GM19193 (cell line): ENCODE data around the gene MPRIP.
A peak's percentile ranks its signal among the peaks of the same experiment; 100 is the strongest.

Experiments
- POLR2A ChIP-seq: IDR thresholded peaks from 4 replicates; pipeline ENCODE4 v1.6.1; 2011; ENCODE audit not compliant: insufficient read depth, insufficient read length; ENCODE audit errors: extremely low read depth

MPRIP gene

GRCh38 chr17:17229416-17230384 lies 187.4 kb downstream of the MPRIP start:
- no peak for TF ChIP-seq POLR2A

GRCh38 chr17:17231621-17232302 lies 189.5 kb downstream of the MPRIP start:
- no peak for TF ChIP-seq POLR2A

GRCh38 chr17:17232303-17232621 lies 190.0 kb downstream of the MPRIP start:
- TF ChIP-seq POLR2A = no peak

DNA sequence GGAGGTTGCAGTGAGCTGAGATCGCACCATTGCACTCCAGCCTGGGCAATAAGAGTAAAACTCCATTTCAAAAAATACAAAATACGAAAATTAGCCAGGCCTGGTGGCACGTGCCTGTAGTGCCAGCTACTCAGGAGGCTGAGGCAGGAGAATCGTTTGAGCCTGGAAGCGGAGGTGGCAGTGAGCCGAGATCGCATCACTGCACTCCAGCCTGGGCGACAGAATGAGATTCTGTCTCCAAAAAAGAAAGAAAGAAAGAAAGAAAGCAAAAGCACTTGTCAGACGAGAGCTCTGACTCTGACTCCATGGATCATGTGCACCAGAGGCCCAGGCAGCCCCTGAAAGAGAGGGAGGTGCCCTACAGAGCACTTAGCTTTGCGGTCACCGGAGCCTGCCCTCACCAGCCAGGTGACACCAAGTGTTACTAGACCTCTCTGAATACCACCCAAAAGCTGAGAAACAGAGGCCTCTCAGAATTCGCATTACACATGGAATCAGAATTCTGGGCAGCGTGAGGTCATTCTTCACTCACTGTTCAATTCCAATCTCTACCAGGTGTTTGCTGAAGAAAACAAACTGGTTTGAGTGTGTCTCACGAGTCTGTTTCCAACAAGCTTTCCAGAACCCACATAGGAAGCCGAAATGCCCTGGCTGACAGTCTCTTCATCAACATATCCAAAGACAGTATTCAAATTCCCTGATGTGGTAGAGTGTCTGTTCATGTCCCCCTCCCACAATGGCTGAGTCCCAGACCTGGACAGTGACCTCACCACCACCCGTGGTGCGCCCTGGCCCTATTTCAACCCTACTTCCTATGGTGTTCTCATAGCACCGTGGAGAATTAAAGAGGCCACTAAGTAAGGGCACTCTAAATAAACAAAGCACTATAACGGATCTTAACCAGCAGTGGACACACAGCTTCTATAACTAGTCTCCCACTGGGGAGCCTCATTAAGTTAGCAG lies 193.2 kb downstream of the MPRIP start:
- no peak for TF ChIP-seq POLR2A

- TF ChIP-seq POLR2A = no peak
Observed at GRCh38 chr17:17236295-17237025, 194.2 kb downstream of the MPRIP start.

DNA sequence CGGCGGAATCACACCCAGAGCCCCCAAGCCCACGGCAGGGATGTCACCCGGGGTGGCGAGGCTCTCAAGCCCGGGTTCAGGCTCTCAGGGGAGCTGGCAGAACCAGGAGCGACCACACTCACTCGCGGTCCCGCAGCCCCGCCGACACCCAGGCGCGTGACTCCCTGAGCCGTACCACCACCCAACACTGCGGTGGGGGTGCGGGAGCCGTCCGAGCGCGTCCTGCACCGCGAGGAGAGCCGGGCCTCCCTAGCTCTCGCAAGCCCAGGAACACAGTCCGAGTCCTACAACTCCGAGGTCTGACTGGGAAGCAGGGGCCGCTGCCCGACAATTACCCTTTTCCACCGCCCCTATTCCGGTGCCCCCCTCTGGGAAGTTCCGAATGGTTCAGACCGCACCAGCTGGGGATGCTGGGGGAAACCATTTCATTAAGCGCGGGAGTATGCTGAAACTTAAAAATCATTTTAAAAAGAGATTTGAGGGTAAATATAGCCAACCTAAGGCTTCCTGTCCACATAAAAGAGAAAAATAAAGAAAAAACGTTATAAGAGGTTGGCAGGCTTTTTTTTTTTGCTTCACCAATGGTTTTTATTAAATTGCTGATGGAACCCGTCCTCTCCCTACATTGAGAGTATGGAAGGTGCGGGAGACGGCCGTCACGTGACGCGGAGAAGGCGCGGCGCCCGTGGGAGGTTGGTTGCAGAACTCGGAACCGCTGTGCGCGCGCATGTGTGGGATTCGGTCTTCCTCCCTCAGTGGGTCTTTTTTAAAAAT lies 195.0 kb downstream of the MPRIP start, which contains the start of gene FLCN:
Gene FLCN, minus strand, starts transcription at position 143 of the 774 bp plus-strand sequence. CDS start 9,031 bp downstream, outside the sequence.
- peak; percentile 85 for TF ChIP-seq POLR2A

- TF ChIP-seq POLR2A = no peak
Observed at GRCh38 chr17:17239832-17240231, 197.6 kb downstream of the MPRIP start.

- TF ChIP-seq POLR2A = no peak
Observed at GRCh38 chr17:17241656-17242055, 199.4 kb downstream of the MPRIP start.

- TF ChIP-seq POLR2A = no peak
Observed at GRCh38 chr17:17242246-17242645, 200.0 kb downstream of the MPRIP start.
